Stimulated activated CD4-positive, alpha-beta T cell treated with anti-CD3 and anti-CD28 coated beads, TNF-alpha, amount 100 ng/mL, for 48 hours (primary cell): Measurements from ENCODE around the gene STARD13.

ENCODE experiments used
- DNase-seq, 3 donors: peaks; one replicate each; pipeline ENCODE4 v3.0.0-alpha.2; 2020; ENCODE audit warnings: low read depth in 3 of 3

The STARD13 gene

DNA sequence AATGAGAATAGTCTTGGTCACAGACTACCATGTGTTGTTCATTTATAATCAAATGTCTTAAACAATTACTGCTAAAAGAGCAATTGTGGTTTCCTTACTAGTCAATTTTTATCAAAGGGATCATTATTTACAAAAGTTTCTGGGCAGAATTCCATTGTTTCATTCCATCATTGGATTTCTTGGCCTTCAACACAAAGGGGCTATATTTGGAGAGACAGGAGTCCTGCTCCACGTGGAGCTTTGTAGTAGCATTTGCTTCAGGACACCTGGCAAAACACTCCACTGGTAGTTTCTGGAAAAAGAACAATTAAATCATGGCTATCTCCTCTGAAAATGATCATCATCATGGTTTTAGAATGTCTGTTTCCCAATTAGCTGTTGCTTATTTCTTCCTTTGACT, 22.3 kb upstream of the STARD13 start:
- DNase-seq, result no peak

DNA sequence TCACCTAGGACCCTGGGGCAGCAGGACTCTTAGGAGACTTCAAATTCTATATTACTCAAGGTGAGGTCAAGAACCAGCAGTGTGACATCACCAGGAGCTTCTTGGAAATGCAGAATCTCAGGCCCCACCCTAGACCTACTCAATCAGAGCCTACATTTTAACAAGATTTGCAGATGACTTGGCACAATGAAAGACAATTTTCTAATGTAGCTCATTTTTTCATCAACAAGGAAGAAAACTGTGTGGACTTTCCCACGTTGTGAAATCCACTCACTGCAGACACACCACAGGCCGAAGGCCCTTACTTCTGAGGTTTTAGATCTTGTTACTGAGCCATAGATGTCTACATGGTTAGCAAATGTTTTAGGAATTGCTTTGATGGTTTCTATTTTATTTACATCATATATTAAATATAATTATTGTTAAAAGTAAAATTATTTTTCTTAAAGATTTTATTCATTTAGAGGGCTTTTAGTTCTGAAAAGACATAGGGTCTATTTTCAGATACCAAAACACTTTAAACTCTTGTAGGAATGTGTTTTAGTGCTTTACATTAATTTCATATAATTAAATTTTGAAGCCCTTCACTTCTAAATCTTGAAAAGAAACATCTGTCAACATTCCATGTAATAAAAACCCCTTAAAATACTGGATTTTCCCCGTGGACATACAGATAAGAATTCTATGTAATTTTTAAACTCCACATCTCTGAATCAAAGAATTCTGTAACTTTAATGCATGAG, 18.5 kb upstream of the STARD13 start:
- no peak for DNase-seq

DNA sequence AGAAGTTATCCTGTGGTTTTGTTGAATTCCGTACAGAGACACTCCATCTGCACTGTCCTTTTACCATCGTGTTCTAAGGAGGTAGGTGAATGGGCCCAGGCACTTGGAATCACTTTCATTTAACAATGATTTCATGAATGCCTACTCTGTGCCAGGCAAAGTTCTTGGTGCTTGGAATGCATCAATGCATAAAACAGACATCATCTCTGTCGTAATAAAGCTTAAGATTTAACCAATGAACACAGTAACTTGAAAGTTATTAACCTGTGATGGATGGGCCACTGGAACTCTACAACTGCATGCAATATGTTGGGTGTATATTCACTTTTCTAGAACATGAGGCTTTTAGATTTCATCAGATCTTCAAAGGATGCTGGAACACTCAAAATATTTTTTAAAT, 14.1 kb upstream of the STARD13 start:
- no peak for DNase-seq

DNA sequence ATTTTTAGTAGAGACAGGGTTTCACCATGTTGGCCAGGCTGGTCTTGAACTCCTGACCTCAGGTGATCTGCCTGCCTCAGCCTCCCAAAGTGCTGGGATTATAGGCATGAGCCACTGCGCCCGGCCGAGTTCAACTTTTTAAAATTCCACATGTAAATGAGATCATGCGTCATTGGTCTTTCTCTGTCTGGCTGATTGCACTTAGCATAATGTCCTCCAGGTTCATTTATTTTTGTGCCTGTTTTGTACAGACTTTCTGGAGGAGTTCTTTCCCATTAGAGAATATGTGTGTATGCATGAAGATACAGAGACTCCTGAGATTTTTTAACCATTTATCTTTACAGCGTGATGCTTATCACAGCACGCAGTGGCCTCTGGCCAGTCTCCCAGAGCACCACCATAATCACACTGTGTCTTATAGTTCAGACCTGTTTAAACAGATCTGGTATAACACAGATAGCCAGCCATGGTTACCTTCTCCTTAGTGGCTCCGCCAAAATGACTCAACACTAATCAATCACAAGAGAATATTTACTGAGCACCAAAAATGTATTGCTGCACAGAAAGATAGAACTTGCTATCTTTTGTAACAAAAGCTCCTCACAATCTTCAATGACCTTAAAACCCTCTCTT, 11.4 kb upstream of the STARD13 start:
- no peak for DNase-seq

DNA sequence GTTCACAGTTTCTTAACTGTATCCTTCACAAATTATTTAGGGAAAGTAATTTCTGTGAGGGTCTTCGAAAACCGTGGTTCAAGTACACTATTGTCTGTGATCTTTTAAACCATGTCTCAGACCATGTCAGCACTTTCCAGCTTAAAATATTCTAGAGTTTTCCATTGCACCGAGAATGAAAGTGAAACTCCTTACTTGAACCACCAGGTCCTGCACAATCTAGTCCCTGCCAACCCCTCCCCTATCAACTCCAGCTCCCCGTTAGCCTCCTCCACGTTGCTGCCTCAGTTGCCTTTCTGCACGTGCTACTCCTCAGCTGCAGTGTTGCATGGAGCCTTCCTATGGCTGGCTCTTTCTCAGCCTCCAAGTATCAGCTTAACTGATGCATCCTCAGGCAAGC, 7.2 kb upstream of the STARD13 start:
- DNase-seq, result no peak

DNA sequence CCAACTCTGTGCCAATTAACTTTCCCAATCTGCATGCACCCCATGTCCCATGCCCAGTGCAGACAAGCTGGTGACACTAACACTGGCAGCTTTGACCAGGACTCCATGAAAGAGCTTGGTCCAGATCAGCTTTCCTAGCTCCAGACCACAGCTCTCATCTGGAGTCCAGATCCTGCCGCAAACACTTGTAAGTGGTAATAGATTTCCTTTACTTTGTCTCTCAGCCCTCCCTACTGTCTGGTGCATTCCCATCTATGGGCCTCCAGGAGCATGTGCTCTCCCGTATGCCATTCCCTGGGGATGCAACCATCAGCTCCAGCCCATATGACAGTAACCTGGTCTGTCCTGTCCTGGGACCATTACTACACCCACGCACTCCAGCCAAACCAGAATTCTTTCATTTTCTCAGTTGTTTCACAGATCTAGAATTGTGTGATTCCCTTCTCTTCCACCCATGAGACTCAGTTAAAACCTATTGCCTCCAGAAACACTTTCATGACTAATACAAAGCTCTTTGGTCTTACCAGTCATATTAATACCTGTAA, 4.9 kb upstream of the STARD13 start:
- no peak for DNase-seq

DNA sequence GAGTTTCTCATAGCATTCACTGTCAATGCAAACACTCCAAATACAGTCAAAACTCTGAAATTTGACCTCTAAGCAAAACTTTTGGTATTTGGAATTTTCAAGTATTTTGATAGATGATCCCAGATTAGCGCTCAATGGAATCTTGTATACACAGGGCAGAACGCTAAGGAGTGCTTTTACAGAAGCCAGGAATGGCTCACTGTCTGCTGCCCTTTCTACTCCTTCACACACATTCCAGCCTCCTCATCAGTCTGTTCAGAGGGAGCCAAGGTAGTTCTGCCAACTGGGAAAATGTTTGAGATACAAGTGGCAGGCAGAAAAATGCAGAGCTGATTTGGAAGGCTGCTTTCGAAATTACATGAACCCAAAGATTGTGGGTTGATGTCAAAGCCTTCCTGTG, 4.4 kb upstream of the STARD13 start:
- no peak for DNase-seq

DNA sequence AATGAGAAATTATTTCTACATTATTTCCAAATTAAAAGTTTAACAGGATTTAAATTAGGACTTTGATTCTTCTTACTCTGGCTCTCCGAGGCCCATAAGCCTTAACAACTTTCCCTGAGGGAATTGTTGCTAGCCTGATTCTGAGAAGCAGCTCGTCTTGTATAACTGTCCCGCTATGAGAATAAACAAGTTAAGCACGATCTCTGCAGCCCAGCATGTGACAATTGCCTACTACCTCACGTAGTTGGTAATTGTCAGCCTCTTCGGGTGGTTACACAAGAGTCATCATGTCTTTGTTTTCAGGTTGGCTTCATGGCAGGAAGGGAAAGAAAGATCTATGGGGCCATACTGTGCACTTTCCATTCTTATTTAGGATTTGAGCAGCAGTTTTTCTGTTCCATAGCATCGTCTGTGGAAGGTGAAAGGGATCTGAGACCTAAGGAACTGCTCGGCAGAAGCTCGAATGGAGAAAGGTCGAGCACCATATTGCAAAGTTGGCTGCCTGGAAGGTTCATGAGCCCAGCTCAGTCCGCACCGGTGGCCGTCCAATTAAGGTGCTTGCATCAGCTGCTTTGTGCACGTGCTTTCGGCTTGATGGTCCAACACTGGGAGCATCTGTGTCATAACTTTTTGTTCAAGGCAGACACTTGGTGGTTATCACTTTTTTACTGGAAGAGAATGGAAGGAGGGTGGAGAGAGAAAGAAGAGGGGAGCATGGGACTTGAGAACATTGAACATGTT, 1.8 kb upstream of the STARD13 start:
- DNase-seq, result no peak

DNA sequence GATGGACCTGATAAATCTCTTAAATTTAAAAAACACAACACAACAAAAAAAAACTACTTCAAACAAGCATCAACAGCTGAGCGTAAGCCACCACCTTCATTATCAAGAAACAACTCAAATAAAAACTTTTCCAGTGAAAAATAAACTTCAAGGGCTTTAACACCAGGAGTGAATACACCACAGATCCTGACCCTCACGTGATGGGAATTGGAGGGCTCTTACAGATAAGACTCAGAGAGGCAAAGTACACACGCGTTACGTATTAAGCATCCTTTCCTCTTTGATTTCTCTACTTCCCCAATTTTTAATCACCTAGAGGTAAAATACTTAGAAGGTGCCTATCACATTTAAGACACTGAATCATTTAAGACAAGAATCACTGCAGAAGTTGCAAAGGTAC, 573 bp upstream of the STARD13 start:
- DNase-seq, result no peak

DNA sequence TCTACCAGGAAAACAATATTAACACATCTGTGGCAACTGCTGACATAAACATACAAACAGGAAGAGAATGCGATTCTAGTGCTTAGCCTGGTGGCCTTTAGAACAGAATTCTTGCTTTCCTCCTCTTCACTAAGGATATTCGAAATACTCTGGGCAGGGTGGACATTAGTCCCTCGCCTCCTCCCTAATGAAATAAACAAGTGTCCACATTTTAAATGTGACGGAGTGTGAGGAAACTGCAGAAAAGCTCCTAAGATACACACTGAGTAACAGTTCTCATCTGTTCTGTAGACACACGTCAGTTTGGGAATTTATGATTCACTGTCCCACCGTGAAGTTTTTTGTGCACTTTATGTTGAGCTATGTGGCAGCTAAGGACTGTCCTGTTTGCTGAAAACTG, 639 bp downstream of the STARD13 start:
- DNase-seq, result no peak

DNA sequence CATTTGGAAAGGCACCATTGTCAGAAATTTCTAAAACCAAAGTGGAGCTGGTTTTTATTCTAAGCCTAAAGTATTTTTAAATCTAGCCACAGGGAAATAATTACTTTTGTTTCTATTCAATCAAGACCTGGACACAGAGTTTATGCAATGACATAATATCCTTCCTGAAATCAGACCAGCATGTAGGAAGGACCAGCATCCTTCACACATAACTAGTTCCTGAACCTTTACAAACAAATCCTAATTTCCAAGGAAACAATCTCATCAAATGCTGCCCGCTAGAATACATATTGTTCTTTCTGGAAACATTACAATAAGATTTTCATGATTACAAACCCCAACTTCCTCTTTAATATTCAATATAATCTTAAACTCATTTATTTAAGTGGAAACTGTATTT, 1.5 kb downstream of the STARD13 start:
- no peak for DNase-seq

DNA sequence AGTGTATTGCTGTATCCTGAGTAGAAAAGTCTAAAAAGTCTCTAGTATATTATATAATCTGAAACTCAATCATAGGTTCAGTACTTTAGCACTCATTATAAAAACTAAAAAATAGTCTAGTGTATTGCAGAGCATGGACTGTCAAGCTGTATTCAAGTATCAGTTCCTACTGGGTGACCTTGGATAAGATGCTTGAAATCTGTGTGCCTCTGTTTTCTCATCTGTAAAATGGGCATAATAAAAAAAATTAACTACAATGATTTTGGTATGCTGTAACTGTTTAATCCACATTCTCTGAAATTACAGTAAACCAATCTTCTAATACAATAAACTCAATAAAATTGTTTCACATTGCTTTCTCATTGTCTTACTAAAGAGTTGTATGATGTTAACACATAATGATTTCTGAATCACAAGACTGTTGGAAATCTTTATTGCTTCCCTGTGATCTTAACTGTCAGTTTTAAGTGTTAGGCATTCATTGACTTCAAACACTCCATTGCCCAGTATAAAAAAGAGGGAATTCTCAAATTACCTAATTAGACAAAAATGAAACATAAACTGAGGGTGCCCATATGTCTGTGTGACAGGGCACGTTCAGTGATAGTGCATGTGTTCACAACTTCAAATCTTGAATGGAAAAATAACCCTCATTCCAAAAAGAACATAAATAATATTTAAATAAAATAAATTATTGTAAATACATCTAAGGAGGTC, 2.2 kb downstream of the STARD13 start:
- no peak for DNase-seq

DNA sequence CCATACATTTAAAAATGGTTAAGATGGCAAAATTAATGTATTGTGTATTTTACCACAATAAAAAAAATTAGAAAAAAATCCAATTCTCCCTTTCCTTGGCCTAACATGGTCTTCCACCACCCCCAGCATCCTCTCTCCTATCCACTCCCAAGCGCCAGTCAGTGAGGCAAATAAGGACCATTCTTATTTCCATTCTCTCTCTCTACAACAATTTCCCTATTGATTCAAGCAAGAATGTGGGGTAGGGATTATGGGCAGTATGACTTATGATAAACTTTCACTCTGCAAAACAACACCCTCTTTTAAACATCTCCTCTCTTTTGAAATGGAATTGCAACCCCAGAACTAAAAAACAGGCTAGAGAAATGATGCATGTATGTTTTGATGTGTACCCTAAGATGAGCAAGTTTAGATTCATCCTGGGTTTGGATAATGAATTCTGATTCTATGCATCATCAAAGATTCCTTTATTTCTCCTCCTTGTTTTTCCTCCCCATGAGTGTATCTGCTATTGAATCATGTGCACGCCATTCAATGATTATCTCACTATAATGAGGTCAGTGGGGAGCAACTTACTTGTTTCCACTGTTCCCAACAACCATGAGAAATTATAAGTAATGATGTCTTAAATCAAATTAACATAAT, 3.5 kb downstream of the STARD13 start:
- no peak for DNase-seq

DNA sequence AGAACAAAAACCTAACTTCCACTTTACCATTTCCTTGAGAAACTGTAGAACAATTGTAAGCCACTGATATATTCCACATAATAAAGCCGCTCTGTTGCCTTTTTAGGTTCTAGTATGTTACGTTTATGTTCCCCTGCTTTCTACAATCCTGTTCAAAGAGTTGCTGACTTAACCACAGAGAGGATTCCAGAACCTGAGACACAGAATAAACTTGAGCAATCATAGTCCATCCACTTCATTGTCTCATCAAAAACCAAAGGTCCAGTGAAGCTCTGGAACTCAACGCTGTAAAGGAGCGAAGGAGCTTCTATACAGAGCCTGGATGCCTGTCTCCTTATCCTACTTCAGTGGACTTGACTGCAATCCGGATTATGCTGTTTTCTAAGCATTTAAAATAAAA, 4.6 kb downstream of the STARD13 start:
- DNase-seq, result no peak

DNA sequence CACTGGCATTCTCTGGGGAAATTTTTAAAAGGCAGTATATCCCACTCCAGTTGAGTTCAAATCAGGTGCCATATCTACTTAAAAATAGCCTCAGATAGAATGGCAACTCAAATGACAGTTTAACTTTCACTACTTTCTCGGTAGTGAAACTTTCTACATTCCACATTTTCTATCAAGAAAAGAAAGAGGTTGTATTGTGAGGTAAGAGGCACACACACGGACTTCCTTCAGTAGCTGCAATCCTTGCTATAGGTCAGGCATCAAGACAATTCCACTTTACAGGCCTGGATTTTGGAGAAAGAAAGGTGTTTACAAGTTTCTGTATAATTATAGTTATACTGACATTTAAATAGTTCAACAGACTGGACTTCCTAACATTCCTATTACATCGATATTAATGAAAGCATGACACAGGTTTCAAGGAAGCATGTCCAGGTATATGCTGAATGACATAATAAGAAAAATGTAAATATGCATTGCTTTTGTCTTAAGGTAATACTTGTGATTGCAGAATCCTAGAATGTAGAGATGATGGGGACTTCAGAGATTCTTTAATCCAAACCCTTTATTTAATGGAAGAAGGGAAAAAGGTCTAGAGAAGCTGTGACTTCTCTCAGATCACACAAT, 5.2 kb downstream of the STARD13 start:
- no peak for DNase-seq

DNA sequence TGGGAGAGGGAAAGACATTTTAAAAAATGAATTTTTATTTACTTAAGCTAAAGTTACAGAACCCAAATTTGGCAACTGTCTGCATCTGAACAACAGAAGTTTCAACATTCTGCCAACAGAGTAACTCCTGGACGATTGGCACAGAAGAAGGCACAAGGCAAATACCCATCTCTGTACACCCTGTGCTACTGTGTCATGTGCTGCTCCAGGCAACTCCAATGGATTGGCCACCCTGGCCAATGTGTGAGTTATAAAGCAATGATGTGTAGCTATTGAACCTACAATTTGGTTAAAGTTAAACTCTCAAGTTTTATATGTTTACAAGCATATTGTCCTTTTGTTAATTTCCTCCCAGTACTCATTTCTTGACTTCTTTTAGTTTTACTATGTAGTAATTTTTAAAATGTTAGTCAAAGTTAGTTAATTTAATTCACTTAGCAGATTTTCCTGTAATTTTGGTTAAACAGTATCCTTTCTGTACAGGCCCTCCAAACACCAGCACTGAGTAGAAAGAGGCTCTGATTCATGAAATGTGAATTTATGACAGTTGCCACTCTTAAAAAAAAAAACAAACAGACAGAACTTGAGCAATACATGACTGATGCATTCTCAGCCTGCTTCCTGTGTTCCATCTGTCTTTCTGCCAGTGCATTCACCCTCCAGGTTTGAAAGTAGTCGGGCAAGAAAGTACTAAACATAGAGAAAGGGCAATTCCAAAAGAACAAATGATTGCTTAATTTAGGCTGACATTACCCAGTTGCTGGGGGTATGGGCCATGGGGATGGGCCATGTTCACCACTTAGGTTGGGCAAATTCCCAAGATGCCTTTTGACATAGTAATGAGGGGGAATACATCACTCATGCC, 5.9 kb downstream of the STARD13 start:
- DNase-seq, result no peak

DNA sequence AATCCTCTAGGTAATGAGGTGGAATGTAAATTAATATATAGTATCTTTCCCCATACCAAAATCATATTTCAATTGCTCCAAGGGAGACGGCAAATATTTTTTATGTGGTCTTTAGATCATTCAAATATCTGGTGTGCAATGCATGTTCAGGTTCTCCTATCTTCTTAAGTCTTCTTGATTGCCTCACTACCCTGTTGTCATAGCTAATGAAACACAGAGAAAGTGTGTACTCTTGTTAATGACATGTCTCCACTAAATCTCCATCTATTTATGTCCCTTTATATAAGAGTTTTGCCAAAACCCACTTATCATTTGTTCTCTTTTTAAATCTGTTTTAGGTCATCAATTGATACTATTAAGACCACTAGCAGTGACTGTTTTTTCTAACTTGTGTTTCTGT, 6.6 kb downstream of the STARD13 start:
- DNase-seq, result no peak

DNA sequence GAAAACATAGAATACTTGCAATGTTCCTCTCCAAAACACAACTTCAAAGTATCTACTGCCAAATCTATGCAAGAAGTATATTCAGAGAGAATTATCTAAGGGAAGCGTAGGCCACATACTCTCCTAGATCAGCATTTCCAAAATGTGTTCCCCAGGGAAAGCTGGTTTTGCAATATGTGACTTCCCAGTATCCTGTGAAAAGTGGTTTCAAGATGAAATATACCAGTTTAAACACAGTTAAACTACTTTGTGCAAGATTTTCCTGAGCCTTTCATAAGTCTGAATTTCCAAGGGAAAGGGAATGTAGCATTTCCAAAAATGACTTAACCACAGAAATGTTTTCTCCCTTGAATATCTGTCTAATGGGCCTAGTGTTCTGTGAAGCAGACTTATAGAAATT, 7.6 kb downstream of the STARD13 start:
- no peak for DNase-seq

DNA sequence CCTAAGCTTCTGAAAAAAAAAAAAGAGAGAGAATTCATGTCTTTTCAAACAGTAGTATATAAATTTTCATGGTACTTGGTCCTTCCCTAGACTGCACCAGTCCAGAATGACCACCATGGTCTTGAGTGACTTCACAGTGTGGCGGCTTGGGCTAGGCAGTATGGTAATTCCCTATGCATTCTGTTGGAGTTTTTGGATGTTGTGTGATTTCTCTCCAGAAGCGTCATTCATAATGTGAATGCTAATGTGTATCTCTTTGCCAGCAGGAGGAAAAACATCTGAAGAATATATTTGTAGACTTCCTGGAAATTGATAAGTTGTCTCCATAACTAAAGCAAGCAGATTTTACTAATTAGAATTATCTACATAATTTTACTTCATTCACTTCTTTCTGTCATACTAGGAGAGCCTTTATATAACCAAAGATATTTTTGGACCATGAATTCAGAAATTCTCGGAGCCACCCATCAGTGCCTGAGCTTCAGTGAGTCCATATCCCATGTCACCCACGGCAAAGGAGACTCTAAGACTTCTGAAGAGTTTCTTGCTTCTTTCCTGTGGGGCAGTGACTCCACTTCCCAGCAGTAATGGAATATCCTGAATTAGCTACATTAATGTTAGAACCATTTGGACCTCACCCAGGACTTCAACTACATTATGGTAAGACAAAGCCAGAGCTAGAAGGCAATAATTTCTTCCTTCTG, 8.4 kb downstream of the STARD13 start:
- no peak for DNase-seq

DNA sequence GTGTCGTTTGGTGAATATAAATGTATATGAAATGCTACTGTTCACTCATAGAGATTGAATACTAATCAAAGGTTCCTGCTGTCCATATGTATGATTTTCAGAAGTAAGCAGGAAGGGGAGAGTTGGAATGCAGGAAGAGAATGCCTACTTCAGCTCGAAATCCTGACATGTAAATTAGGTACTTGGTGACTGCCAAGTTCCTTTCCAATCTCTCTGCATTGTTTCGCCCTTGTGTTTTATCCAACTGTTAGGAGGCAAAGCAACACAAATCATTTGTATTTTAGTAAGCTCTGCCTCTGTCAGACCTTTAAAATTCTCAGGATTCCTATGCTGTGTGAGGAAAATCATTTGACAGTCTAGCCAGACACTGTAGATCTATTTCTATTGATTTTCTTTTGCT, 9.0 kb downstream of the STARD13 start:
- no peak for DNase-seq
